ENCODE results near the gene CSRP1.

DNA sequence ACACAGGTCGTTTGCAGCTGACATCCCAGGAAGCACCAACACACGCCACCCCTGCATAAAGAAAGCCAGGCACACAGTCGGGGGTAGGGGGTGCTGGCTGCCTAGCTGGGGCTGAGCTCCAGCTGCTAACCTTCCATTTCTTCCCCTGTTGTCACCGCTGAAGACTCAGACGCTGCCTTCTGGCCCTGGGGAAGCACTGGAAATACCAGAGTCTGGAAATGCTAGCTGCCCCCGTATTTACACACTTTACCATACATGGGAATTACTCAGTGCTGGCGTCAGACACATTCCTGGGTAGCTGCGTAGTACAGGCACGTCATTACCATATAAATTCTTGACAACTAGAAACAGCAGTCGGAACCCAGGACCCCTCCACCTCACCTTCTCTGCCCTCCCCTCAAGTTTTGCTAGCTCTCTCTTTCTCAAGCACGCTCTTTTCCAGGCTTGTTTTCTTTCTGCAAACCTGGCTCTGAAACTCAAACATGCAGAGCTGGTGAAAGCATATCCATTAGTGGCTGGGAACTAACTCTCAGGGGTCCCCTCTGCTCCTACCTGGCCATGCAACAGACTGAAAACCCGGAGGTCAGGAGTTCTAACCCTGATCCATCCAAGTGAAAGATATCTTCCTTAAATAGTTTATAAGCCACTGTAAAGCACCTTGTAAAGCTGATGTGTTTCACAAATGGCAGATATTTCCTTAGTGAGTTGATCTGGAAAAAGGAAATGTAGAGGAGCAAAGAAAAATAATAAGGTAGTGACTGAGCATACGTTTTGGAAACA lies 3.3 kb downstream of the CSRP1 start:
- peak; percentile 52 to 86 (median 79) for TF ChIP-seq POLR2AphosphoS5 (IDR thresholded peaks at IDR 0.05)
- TF ChIP-seq, protein P1, sequence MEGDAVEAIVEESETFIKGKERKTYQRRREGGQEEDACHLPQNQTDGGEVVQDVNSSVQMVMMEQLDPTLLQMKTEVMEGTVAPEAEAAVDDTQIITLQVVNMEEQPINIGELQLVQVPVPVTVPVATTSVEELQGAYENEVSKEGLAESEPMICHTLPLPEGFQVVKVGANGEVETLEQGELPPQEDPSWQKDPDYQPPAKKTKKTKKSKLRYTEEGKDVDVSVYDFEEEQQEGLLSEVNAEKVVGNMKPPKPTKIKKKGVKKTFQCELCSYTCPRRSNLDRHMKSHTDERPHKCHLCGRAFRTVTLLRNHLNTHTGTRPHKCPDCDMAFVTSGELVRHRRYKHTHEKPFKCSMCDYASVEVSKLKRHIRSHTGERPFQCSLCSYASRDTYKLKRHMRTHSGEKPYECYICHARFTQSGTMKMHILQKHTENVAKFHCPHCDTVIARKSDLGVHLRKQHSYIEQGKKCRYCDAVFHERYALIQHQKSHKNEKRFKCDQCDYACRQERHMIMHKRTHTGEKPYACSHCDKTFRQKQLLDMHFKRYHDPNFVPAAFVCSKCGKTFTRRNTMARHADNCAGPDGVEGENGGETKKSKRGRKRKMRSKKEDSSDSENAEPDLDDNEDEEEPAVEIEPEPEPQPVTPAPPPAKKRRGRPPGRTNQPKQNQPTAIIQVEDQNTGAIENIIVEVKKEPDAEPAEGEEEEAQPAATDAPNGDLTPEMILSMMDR (IDR thresholded peaks at IDR 0.05): no peak
